ENCODE data around the gene DCAF16.

DCAF16 gene

GRCh38 chr4:17763416-17763815 lies 47.1 kb downstream of the DCAF16 start:
- no peak for DNase-seq (ENCODE audit: low read depth)
- no peak for TF ChIP-seq MAX (IDR thresholded peaks at IDR 0.05; ENCODE audit: low read depth, low read length)
- no peak for TF ChIP-seq MYC (IDR thresholded peaks at IDR 0.05; ENCODE audit: low read depth, low read length)
- TF ChIP-seq CTCF (IDR thresholded peaks at IDR 0.05; ENCODE audit: low read depth, low read length): no peak
- TF ChIP-seq POLR2A (IDR thresholded peaks at IDR 0.05; ENCODE audit: extremely low read depth, insufficient read length): no peak

DNA sequence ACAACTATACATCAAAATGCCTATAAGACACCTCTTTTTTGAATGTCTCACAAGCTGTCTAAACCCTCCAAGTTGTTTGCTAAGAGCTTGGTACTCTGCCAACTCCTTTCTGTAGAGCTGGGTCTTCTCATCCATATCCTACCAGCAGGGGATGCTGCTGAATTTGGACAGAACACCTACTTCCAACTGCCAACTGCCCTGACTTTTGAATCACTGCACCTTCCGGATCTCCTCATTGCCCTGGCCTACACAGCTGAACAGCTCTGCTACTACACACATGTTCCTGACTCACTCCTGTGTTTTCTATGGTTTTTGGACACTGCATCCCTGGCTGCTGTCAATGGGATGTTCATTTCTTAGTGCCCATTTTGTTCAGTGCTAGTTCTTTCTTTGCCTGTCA lies 47.8 kb downstream of the DCAF16 start:
- TF ChIP-seq CTCF (IDR thresholded peaks at IDR 0.05; ENCODE audit: low read depth, low read length): peak; percentile 28
- no peak for TF ChIP-seq MAX (IDR thresholded peaks at IDR 0.05; ENCODE audit: low read depth, low read length)
- H3K4me3 ChIP-seq (ENCODE audit: low read depth, low read length): no peak overlapping the region
- DNase-seq (ENCODE audit: low read depth): peak; percentile 30

More at GRCh38 chr4:17763416-17763815, 47.1 kb downstream of the DCAF16 start:
- H3K4me3 ChIP-seq (ENCODE audit: low read depth, low read length): no peak overlapping the region

GRCh38 chr4:17761062-17761461 lies 49.5 kb downstream of the DCAF16 start:
- TF ChIP-seq MYC (IDR thresholded peaks at IDR 0.05; ENCODE audit: low read depth, low read length) (peak; percentile 58), CTCF (IDR thresholded peaks at IDR 0.05; ENCODE audit: low read depth, low read length) (no peak), MAX (IDR thresholded peaks at IDR 0.05; ENCODE audit: low read depth, low read length) (peak; percentile 56), POLR2A (IDR thresholded peaks at IDR 0.05; ENCODE audit: extremely low read depth, insufficient read length) (no peak)
- no peak overlapping the region for H3K4me3 ChIP-seq (ENCODE audit: low read depth, low read length)
- DNase-seq (ENCODE audit: low read depth): peak; percentile 59

DNA sequence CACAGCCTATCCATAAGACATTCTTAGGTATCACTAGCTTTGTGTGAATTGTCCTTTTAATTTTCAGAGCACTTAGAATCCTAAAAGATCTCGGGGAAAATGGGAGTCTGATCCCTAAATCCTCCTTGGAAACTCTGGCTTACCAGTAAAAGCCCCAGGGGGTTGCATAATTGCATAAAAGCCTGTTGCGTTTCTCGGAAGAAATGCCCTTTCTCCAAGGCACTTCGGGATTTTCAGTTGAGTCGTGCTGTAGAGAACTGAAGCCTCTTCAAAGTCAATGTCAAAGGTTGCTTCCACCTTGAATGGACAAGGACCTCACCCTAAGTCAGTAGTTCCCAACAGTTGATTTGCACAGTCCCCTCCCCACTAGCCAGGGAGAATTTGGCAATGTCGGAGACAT lies 49.9 kb downstream of the DCAF16 start:
- DNase-seq (ENCODE audit: low read depth): no peak

GRCh38 chr4:17758485-17758884 lies 52.1 kb downstream of the DCAF16 start:
- no peak overlapping the region for H3K4me3 ChIP-seq (ENCODE audit: low read depth, low read length)
- no peak for DNase-seq (ENCODE audit: low read depth)
- TF ChIP-seq MAX (IDR thresholded peaks at IDR 0.05; ENCODE audit: low read depth, low read length) (no peak), POLR2A (IDR thresholded peaks at IDR 0.05; ENCODE audit: extremely low read depth, insufficient read length) (no peak)

More for the DNA sequence above, 49.9 kb downstream of the DCAF16 start:
- TF ChIP-seq POLR2A (IDR thresholded peaks at IDR 0.05; ENCODE audit: extremely low read depth, insufficient read length): no peak
- no peak for TF ChIP-seq MAX (IDR thresholded peaks at IDR 0.05; ENCODE audit: low read depth, low read length)
- H3K4me3 ChIP-seq (ENCODE audit: low read depth, low read length): no peak overlapping the region

DNA sequence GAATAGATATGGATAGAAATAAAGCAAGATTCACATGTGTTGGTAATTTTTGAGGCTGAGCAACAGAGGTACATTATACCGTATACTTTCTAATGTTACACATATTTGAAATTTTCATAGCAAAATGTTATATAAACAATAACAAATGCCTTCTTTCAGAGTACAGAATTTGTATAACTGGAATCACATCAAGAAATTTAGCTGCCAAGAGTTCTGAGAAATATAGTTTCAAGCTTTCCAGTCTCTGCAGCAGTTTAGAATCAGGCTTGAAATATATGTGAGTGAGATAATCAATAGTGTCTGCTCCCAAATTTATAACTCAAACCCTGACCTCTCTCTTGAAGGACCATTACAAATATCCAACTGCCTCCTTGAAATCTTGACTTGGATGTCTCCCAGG lies 52.9 kb downstream of the DCAF16 start:
- H3K4me3 ChIP-seq (ENCODE audit: low read depth, low read length): no peak overlapping the region
- no peak for TF ChIP-seq CTCF (IDR thresholded peaks at IDR 0.05; ENCODE audit: low read depth, low read length)
- no peak for DNase-seq (ENCODE audit: low read depth)

GRCh38 chr4:17753646-17754045 lies 56.9 kb downstream of the DCAF16 start:
- no peak for DNase-seq (ENCODE audit: low read depth)
- TF ChIP-seq POLR2A (IDR thresholded peaks at IDR 0.05; ENCODE audit: extremely low read depth, insufficient read length): no peak
- no peak for TF ChIP-seq MAX (IDR thresholded peaks at IDR 0.05; ENCODE audit: low read depth, low read length)
- TF ChIP-seq CTCF (IDR thresholded peaks at IDR 0.05; ENCODE audit: low read depth, low read length): no peak
- no peak for TF ChIP-seq MYC (IDR thresholded peaks at IDR 0.05; ENCODE audit: low read depth, low read length)
- H3K4me3 ChIP-seq (ENCODE audit: low read depth, low read length): no peak overlapping the region
